GM10266 (cell line): Measurements from ENCODE around the gene GPR17.

Experiments
- DNase-seq: peaks from one replicate; pipeline ENCODE4 v3.0.0; 2012; ENCODE audit errors: extremely low spot score
- CTCF ChIP-seq: IDR thresholded peaks from 2 replicates; pipeline ENCODE4 v1.5.1; 2012; ENCODE audit warnings: mild to moderate bottlenecking, low read depth; ENCODE audit not compliant: control insufficient read depth, insufficient read depth; ENCODE audit errors: missing control alignments

Gene GPR17

GRCh38 chr2:127697482-127698180 lies 51.7 kb downstream of the GPR17 start:
- TF ChIP-seq CTCF = no peak
- no peak for DNase-seq

- TF ChIP-seq CTCF = no peak
- DNase-seq = no peak
Observed at GRCh38 chr2:127698553-127699355, 52.8 kb downstream of the GPR17 start.

- TF ChIP-seq CTCF = no peak
- peak; percentile 89 for DNase-seq
Observed at GRCh38 chr2:127700527-127701192, 54.7 kb downstream of the GPR17 start.

GRCh38 chr2:127701193-127701650 lies 55.3 kb downstream of the GPR17 start, which contains the start of gene SFT2D3:
TSS of gene SFT2D3 (plus strand) at chr2:127701497. CDS start at chr2:127701529, 32 bp downstream.
- TF ChIP-seq CTCF = no peak

GRCh38 chr2:127701651-127702394 lies 55.9 kb downstream of the GPR17 start:
- TF ChIP-seq CTCF = no peak
- DNase-seq = peak; percentile 84

More at GRCh38 chr2:127701193-127701650, 55.3 kb downstream of the GPR17 start, which contains the start of gene SFT2D3:
- peak; percentile 97 for DNase-seq
